ENCODE measurements around the gene KRT33B. TPM values are rescaled to one million over a fixed set of nuclear protein-coding genes. Genes with fewer than 3 reads are reported as not detected.
A peak's percentile ranks its signal among the peaks of the same experiment; 100 is the strongest.

The KRT33B gene
- total RNA-seq, 2 donors from 2014 or later, result not detected

DNA sequence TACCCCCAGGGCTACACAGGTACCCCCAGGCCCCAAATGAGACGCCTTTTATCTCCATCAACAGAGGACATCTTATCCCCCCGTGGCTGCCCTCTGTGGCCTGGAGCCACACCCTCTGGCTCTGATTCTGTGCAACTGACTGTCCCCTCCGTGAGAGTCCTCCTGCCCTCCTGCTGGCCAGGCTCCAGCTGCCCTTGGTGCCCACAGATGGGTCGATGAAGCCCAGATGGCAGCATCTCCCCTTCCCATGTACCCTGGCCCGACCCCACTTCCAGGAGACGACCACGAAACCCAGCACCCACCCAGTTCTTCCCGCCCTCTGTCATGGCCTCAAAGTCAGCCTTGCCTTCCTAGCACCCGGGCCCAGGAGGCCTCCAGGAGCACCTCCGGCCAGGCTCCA, 44.5 kb downstream of the KRT33B start:
- Histone ChIP-seq H3K27ac (no peak overlapping the region), H3K4me3 (no peak overlapping the region), H3K4me1 (no peaks in the 10 kb centered on the region), H3K36me3 (replicated peaks in 1 of 2; ENCODE audit: insufficient read depth in 1 of 2, low read depth in 2 of 2) (no peaks in the 10 kb centered on the region), H3K27me3 (no peaks in the 10 kb centered on the region), H3K9me3 (peaks cover 0 to 3% (median 0%) of the 10 kb centered on the region in 3 donors)
- intact Hi-C loops (cut with DNase I), result no loop called here
- no peak for DNase-seq
- TF ChIP-seq POLR2A (IDR thresholded peaks at IDR 0.05), result no peak
- TF ChIP-seq, protein P1, sequence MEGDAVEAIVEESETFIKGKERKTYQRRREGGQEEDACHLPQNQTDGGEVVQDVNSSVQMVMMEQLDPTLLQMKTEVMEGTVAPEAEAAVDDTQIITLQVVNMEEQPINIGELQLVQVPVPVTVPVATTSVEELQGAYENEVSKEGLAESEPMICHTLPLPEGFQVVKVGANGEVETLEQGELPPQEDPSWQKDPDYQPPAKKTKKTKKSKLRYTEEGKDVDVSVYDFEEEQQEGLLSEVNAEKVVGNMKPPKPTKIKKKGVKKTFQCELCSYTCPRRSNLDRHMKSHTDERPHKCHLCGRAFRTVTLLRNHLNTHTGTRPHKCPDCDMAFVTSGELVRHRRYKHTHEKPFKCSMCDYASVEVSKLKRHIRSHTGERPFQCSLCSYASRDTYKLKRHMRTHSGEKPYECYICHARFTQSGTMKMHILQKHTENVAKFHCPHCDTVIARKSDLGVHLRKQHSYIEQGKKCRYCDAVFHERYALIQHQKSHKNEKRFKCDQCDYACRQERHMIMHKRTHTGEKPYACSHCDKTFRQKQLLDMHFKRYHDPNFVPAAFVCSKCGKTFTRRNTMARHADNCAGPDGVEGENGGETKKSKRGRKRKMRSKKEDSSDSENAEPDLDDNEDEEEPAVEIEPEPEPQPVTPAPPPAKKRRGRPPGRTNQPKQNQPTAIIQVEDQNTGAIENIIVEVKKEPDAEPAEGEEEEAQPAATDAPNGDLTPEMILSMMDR (IDR thresholded peaks at IDR 0.05), result no peak
- no peak for ATAC-seq
- 62 to 66% methylated on average over 9 to 10 of the region's 10 CpGs for WGBS, 2 donors

DNA sequence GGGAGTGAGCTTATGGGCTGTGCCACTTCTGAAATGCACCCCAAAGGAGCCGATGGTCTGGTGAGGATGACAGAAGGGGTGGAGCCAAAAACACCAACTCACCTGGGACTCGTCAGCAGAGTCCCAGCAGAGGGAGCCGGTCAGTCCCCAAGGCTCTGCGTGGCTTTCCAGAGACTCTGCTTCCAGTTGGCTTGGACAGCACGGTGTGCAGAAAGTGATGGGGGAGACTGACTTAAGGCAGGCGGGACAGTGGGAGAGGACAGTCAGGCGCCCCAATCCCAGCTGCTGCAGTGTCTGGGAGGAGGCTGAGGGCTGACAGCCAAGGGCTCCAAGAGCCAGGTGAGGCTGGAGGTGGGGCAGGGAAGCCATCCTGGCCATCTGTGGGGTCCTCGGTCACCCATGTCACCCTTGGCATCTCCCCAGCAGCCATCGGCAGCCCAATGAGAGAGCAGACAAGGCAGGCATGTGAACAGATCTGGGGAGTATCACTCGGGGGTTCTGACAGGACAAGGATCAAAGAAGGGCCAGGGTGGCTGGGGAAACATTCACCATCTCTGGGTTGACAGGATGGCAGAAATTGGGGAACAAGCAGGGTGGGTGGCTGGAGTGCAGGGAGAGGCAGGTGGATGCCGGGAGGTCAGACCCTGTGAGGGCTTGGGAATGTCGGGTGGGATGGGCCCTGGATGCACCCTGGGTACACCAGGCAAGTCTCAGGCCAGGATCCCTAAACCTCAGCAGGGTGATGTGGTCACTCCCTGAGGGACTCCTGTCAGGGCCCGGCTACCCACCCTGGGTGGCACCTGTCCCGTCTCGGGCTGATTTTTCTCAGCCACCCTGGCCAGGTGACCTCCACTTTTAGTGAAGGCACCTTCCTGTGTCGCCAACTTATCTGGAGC, 45.2 kb downstream of the KRT33B start:
- intact Hi-C loops (cut with DNase I), result no loop called here
- DNase-seq (peak in 2 of 4 donors; percentile 22 to 35), ATAC-seq (peak; percentile 30)
- no peaks in the 10 kb centered on the region for H3K36me3 ChIP-seq (replicated peaks in 1 of 2; ENCODE audit: insufficient read depth in 1 of 2, low read depth in 2 of 2)
- H3K27me3 ChIP-seq, result no peaks in the 10 kb centered on the region
- whole genome bisulfite sequencing, 2 donors, result 36 to 40% methylated on average over 15 to 16 of the region's 16 CpGs
- no peak for TF ChIP-seq POLR2A (IDR thresholded peaks at IDR 0.05)
- TF ChIP-seq, protein P1 (IDR thresholded peaks at IDR 0.05), result peak in 4 of 7 experiments; percentile 8 to 25 (median 12)
- H3K27ac ChIP-seq, result no peak overlapping the region
- no peak overlapping the region for H3K4me3 ChIP-seq
- H3K9me3 ChIP-seq, result peaks cover 0 to 10% (median 0%) of the 10 kb centered on the region in 3 donors
- no peaks in the 10 kb centered on the region for H3K4me1 ChIP-seq

DNA sequence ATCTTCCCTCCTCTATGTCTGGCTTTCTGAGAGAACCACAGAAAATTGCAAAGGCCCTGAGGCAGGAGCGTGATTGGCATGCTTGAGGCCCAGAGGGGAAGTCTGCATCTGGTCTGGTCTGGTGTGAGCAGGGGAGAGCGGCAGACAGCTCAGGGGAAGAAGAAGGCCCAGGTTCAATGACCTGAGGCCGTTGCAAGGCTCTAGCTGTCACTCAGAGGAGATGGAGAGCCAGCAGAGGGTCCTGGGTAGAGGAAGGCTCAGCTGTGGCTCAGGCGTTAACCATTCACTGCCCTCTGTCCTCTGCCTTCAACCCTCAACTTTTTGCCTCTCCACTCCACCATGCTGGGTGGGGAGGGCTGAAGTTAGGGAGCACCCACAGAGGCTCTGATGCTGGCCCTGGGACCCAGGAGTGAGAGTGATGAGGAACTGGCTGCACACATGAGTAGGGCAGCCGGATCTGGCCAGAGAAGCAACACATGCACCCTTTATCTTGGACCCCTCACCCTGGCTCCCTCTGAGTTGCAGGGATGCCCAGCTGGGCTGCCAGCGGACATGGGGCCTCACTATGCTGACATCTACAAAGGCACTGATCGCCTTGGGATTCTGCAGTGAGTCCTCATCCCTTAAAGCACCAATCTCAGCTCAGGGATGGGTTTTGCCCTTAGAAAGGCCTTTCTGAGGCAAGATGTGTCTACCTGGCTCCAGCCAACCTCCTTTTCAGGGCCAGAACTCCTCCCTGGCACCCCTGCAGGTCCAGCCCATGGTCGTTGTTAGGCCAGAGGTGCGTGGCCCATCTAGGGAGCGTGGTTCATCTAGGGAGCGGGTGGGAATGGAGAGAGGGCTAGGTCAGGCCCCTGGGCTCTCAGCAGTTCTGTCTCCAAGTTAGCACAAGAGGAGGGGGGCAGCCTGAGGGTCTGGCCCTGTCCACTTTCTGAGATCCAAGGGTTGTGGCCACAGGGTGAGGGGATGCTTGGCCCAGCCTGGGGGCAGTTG, 46.4 kb downstream of the KRT33B start:
- no peaks in the 10 kb centered on the region for H3K4me1 ChIP-seq
- TF ChIP-seq, protein P1 (IDR thresholded peaks at IDR 0.05), result no peak
- no peak for TF ChIP-seq POLR2A (IDR thresholded peaks at IDR 0.05)
- H3K27ac ChIP-seq, result no peak overlapping the region
- no peaks in the 10 kb centered on the region for H3K36me3 ChIP-seq (replicated peaks in 1 of 2; ENCODE audit: insufficient read depth in 1 of 2, low read depth in 2 of 2)
- no peak overlapping the region for H3K4me3 ChIP-seq
- H3K27me3 ChIP-seq, result no peaks in the 10 kb centered on the region
- ATAC-seq, result no peak
- no peak for DNase-seq
- intact Hi-C loops (cut with DNase I), result no loop called here
- H3K9me3 ChIP-seq, result peaks cover 0 to 11% (median 0%) of the 10 kb centered on the region in 3 donors
- 76% methylated on average over 8 to 11 of the region's 11 CpGs for WGBS, 2 donors

DNA sequence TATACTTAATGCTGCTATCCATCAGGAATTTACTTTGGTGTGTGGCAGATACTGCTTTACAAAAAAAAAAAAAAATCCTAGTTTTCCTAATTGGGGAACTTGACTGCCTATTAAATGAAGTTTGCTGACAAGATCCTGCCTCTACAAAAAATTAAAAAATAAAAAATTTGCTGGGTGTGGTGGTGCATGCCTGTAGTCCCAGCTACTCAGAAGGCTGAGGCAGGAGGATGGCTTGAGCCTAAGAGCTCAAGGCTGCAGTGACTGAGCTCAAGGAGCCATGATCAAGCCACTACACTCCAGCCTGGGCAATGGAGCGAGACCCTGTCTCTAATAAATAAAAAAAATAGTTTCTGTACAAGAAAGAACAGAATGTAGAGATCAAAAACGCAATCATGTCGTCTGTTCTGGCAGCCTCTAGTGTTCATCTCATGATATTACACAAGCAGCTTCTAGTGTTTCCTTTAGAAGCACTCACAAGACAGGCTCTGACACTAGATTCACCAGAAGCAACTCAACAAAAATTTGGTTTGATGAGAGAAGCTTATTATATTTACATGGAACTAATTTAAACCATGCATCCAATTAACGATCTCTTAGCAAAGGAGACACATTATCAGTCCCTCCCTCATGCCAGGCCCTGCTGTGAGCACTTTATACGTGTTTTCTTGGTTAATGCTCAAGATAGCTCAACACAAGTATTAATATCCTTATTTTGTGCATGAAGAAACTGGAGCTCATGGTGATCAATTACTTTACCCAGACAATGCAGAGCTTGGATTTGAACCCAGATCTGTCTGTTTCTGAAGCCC, 47.3 kb downstream of the KRT33B start:
- no peaks in the 10 kb centered on the region for H3K4me1 ChIP-seq
- H3K9me3 ChIP-seq, result peaks cover 0 to 11% (median 0%) of the 10 kb centered on the region in 3 donors
- H3K27me3 ChIP-seq, result no peaks in the 10 kb centered on the region
- no peak for ATAC-seq
- no peak overlapping the region for H3K4me3 ChIP-seq
- no peak for TF ChIP-seq POLR2A (IDR thresholded peaks at IDR 0.05)
- TF ChIP-seq, protein P1 (IDR thresholded peaks at IDR 0.05), result peak in 6 of 7 experiments; percentile 54 to 68 (median 60)
- intact Hi-C loops (cut with DNase I), result no loop called here
- WGBS, 2 donors, result 28 to 32% methylated on average over 5 of the region's 5 CpGs
- H3K27ac ChIP-seq, result no peak overlapping the region
- H3K36me3 ChIP-seq (replicated peaks in 1 of 2; ENCODE audit: insufficient read depth in 1 of 2, low read depth in 2 of 2), result no peaks in the 10 kb centered on the region
- DNase-seq, result peak in 1 of 4 donors; percentile 17

Data from body of pancreas (tissue), 4 donors.